ENCODE measurements around the gene DLX3. TPM values are rescaled to one million over a fixed set of nuclear protein-coding genes. Genes with fewer than 3 reads are reported as not detected.
A peak's percentile ranks its signal among the peaks of the same experiment; 100 is the strongest.
"Not testable (repeated sequence)": the region's sequence is repeated elsewhere in the genome, so short reads cannot be mapped to it uniquely, and the experiment has no call there.

The DLX3 gene
- not detected for polyA plus RNA-seq

DNA sequence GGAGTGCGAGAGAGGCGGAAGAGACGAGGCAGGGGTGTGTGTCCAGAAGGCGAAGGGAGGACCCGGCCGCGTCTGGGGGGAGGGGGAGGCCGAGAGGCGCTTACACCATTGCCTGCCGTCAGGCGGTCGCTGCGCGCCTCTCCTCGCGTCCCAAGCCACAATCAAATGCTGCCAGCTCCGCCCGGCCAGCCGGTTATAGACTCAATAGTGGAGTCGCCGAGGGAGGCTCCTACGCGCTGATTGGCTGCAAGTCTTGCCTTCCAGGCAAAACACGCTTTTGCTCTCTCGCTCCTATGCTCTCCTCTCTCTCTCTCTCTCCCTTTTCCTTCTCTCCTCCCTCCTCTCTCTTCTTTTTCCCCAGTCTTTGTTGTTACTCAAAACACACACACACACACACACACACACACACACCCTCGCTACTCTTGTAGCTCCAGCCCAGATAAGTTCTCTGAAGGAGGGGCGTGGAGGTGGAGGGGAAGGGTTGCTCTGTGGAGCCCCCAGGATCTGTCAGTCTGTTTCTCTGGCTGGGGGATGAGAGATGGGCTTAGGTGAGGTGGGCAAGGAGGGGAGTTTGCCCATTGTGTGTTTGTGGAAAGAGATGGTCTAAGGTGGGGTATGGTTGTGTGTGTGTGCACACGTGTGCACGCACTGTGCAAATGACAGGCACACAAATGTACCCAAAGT, at the start of gene DLX3:
TSS of gene DLX3 (minus strand) at position 170 of the 684 bp plus-strand sequence. CDS start 226 bp downstream, outside the sequence.
- Mint-ChIP-seq H3K27me3 (peaks cover 58% of the 10 kb centered on the region), H3K27ac (peak within 1 kb of the TSS in 2 of 3 donors; percentile 40 to 46), H3K36me3 (no peaks in the 10 kb centered on the region), H3K4me3 (peak within 1 kb of the TSS; percentile 71 to 89 (median 85)), H3K4me1 (peaks cover 13 to 22% (median 19%) of the 10 kb centered on the region in 3 donors), H3K9me3 (no peaks in the 10 kb centered on the region)

DNA sequence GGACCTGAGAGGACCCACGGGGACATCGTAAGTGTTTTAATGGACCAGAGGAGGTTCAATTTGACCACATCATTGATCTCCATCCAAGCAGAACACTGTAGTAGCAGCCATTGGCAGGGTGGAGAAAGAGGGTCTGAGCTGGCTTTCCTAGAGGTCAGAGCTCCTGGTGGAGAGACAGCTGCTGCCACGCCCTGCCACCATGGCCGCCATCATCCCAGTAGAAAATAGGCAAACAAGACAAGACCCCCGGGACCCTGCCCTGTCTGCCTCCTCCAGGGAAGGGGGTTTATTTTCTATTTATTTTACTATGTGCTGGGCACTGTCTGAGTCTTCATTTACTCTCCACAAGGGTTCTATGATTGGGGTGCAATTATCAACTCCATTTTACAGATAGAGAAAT, 49.5 kb upstream of the DLX3 start:
- H3K36me3 Mint-ChIP-seq, result peaks cover 4% of the 10 kb centered on the region
- no peaks in the 10 kb centered on the region for H3K4me1 Mint-ChIP-seq
- no peaks in the 10 kb centered on the region for H3K9me3 Mint-ChIP-seq
- no peak overlapping the region for H3K27ac Mint-ChIP-seq
- H3K4me3 Mint-ChIP-seq, result no peak overlapping the region
- H3K27me3 Mint-ChIP-seq, result peaks cover 3% of the 10 kb centered on the region

DNA sequence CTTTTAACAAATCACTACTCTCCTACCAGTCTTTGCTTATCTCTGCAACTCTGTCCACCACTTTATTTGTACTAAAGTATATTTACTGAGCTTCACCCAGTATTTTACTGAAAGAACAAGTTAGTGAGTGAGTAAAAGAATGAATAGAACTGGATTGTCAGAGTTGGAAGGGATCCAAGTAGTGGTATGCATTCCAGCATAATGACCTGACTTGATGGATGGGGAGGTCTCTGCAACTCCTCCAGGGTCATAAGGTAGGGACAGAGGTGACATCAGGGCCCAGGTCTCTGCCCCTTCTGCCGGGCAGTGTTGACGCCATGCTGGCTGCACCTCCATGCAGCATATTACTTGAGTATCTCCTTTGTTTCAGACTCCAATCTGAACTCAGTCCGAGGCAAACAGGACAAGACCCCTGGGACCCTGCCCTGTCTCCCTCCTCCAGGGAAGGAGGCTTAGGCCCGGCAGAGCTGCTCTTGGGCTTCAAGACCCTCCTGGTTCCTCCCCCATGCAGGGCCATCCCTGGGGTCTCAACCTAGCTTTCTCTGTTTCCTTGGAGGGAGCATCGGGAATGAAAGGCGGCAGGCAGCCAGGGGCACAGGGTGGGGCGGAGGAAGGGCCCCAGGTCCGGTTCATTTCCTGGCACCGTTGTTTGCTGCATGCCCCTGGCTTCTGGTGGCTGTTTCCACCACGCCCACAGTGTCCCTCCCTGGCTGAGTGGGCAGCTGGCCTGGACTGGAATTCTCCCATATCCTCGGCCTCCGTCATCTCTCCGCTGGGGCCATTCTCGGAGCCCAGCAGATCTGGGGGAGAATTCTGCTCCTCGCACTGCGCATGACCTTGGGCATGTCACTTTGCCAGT, 48.5 kb upstream of the DLX3 start:
- H3K36me3 Mint-ChIP-seq, result peaks cover 4% of the 10 kb centered on the region
- no peak overlapping the region for H3K27ac Mint-ChIP-seq
- H3K9me3 Mint-ChIP-seq, result no peaks in the 10 kb centered on the region
- H3K27me3 Mint-ChIP-seq, result peaks cover 3% of the 10 kb centered on the region
- H3K4me3 Mint-ChIP-seq, result no peak overlapping the region
- no peaks in the 10 kb centered on the region for H3K4me1 Mint-ChIP-seq

DNA sequence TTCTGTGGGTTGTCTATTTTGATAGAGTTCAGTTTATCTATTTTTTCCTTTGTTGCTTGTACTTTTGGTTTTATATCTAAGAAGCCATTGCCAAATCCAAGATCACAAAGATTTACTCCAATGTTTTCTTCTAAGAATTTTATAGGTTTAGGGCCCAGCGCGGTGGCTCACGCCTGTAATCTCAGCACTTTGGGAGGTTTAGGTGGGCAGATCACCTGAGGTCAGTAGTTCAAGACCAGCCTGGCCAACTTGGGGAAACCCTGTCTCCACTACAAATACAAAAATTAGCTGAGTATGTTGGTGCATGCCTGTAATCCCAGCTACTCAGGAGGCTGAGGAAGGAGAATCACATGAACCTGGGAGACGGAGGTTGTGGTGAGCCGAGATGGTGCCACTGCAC, 47.2 kb upstream of the DLX3 start:
- Mint-ChIP-seq H3K9me3 (no peaks in the 10 kb centered on the region), H3K4me1 (no peaks in the 10 kb centered on the region), H3K27me3 (peaks cover 1% of the 10 kb centered on the region), H3K27ac (no peak overlapping the region), H3K4me3 (no peak overlapping the region), H3K36me3 (peaks cover 4% of the 10 kb centered on the region)

DNA sequence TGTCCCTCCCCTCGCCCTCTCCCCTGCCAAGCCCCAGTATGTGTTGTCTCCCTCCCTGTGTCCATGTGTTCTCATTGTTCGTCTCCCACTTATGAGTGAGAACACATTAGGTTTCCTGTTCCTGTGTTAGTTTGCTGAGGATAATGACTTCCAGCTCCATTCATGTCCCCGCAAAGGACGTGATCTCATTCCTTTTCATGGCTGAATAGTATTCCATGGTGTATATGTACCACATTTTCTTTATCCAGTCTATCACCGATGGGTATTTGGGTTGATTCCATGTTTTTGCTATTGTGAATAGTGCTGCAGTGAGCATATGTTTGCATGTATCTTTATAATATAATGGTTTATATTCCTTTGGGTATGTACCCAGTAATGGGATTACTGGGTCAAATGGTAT, 45.5 kb upstream of the DLX3 start:
- not testable (repeated sequence) for H3K4me1 Mint-ChIP-seq, H3K36me3 Mint-ChIP-seq, H3K9me3 Mint-ChIP-seq, H3K27me3 Mint-ChIP-seq, H3K4me3 Mint-ChIP-seq
- peak overlapping the region in 1 of 3 donors; percentile 14 for H3K27ac Mint-ChIP-seq

DNA sequence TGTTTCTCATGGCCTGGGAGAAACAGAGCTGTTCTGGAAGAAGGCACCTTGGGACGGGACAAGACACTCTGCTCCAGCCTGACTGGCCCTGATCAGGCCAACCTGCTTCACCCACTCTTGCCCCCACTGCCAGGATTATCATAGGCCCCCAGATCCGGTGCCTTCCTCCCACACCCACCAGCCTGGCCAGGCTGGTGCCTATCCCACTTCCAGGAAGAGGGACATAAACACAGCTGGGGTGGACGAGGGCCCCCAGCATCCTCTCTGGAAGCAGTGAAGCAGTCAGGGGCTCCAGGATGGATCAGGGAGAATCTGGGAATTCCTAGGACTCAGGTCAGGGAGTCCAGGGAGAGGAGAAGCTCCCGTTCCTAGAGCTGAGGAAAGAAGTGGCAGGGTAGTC, 44.0 kb upstream of the DLX3 start:
- H3K27ac Mint-ChIP-seq, result no peak overlapping the region
- H3K9me3 Mint-ChIP-seq, result no peaks in the 10 kb centered on the region
- H3K36me3 Mint-ChIP-seq, result no peaks in the 10 kb centered on the region
- no peak overlapping the region for H3K4me3 Mint-ChIP-seq
- peaks cover 1% of the 10 kb centered on the region for H3K27me3 Mint-ChIP-seq
- no peaks in the 10 kb centered on the region for H3K4me1 Mint-ChIP-seq

DNA sequence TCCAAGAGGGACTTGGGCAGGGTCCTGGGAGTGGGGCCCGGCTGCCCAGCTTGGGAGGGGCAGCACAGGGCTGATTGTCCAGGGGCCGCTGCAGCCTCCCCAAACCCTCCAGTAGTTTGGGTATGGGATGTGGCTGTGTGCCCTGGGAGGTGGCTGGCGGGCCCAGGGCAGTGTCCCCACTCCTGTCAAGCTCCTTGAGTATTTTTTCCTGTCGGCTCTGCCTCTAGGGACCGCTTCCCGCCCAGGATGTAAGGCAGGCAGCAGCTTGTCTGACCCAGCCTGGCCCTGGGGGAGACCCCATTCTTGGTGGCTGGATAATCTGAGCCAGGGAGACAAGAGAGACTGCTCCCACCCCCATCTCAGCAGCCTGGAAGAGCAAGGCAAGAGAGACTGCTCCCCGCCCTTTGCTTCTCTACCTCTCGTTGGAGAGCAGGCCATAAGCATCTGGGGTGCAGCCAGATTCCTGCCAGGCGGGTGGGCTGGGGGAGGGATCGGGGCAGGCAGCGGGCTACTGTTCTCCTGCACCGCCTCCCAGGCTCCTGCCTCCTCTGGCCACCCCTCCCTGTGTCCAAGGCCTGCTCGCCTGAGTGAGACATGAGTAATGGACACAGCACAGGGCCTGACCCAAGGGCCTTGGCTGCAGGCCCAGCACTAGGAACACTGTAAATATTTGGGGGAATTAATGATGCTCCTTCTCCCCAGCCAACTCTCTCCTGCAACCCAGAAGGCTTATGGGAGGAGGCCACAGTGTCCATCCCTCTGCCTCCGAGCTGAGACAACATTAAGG, 42.5 kb upstream of the DLX3 start:
- H3K4me3 Mint-ChIP-seq, result no peak overlapping the region
- peaks cover 1% of the 10 kb centered on the region for H3K27me3 Mint-ChIP-seq
- H3K4me1 Mint-ChIP-seq, result no peaks in the 10 kb centered on the region
- no peaks in the 10 kb centered on the region for H3K36me3 Mint-ChIP-seq
- no peaks in the 10 kb centered on the region for H3K9me3 Mint-ChIP-seq
- no peak overlapping the region for H3K27ac Mint-ChIP-seq

DNA sequence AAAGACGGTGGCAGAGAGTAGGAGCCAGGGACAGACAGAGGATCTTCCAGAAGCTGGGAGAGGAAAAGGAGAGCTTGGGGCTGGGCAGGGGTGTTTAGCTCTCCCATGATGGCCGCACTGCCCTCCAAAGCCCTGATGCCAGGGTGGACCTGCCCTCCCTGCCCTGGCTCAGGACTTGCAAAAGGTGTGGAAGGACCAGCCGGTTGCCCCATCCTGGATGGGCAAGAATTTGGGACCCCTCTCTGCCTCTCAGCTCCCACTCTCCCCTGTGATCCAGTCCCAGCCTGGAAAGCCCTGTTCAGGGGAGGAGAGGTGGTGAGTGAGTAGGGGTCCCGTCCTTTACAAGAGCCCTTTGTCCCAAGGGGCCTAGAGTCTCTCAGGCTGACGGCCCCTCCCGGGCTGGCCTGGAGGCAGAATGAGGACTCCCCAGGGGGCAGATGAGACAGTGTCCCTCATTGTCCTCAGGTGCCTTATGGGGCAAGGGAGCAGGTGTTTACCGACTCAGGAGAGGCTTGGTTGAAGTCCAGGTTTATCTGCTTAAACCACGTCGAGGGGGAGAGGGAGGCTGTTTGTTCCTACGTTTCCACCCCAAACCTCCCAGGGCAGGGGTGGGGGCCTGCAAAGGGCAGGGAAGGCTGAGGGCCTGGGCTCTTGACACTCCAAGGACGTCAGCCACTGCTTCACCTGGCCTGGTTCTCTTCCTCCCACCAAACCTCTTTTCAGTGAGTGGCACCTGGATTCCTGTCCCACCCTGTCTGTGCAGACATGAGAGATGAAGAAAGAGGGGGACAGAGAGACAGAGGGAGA, 41.6 kb upstream of the DLX3 start:
- no peak overlapping the region for H3K27ac Mint-ChIP-seq
- no peaks in the 10 kb centered on the region for H3K4me1 Mint-ChIP-seq
- no peaks in the 10 kb centered on the region for H3K9me3 Mint-ChIP-seq

DNA sequence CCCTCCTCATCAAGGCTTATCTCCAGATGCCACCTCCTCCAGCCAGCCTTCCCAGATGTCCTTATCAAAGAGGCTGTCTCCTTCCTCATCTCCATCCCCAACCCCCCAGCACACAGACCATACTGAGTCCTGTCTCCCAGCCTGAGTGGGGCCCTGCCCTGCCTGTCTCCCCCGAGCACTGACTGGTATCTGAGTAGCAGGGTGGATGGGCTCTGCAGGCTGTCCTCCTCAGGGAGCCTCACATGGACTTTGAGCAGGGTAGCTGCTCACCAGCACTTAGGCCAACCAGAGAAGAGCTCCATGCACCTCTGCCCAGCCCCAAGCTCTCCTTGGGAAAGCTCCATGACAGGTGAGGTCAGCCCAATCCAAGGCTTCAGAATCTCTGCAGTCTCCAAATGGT, 40.9 kb upstream of the DLX3 start:
- H3K9me3 Mint-ChIP-seq, result no peaks in the 10 kb centered on the region
- no peaks in the 10 kb centered on the region for H3K4me1 Mint-ChIP-seq
- no peak overlapping the region for H3K27ac Mint-ChIP-seq
- peaks cover 2% of the 10 kb centered on the region for H3K27me3 Mint-ChIP-seq
- no peaks in the 10 kb centered on the region for H3K36me3 Mint-ChIP-seq
- H3K4me3 Mint-ChIP-seq, result no peak overlapping the region

More for the DNA sequence above, 41.6 kb upstream of the DLX3 start:
- no peak overlapping the region for H3K4me3 Mint-ChIP-seq
- H3K27me3 Mint-ChIP-seq, result peaks cover 1% of the 10 kb centered on the region
- no peaks in the 10 kb centered on the region for H3K36me3 Mint-ChIP-seq

DNA sequence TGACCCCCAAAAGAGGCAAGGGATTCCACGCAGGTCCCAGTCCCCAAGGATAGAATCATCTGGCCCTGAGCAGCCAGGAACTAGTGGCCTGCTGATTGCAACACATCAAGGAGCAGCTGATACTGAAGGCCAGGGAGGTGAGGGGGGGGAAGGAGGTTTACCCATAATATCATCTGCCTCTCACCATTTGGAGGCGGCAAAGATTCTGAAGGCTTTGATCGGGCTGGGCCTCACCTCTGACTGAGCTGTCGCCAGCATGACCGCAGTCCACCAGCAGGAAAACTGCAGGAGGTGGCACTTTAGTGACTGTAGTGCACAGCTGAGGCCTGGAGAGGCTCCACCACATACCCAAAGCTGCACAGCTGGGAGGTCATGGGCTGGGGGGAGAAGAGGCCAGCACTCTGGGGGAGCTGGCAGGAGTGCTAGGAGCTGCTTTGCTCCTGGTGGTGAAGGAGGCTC, 40.4 kb upstream of the DLX3 start:
- Mint-ChIP-seq H3K9me3 (no peaks in the 10 kb centered on the region), H3K36me3 (no peaks in the 10 kb centered on the region), H3K27me3 (peaks cover 2% of the 10 kb centered on the region), H3K4me1 (no peaks in the 10 kb centered on the region), H3K4me3 (no peak overlapping the region), H3K27ac (no peak overlapping the region)

DNA sequence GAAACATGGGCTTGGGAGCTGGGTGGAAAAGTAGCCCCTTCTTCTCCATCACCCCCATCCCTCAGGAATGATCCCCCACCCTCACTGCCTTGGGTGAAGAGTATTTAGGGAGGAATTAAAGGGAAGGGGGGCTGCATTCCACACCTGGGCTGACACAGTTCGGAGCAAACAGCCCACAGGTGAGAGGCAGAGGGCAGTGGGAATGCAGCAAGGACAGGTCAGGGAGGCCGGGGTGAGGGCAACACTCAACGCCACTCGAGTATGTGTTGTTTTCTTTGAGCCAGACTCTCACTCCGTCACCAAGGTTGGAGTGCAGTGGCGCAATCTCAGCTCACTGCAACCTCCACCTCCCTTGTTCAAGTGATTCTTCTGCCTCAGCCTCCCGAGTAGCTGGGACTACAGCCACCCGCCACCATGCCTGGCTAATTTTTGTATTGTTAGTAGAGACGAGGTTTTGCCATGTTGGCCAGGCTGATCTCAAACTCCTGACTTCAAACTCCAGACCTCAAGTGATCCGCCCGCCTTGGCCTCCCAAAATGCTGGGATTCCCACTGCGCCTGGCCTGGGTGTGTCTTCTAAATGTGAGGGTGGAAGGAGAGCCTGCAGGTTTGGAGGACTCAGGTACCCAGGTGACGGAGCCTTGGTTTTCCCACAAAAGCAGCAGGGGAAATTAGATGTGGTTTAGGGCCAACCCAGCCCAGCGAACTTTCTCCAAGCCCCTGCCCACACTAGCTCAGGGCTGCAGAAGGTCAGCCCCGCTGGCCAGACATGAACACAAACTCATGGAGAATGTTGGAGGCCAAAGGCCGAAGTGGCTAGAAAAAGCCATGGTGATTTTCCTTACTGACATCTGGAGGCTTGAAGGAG, 39.7 kb upstream of the DLX3 start:
- Mint-ChIP-seq H3K9me3 (no peaks in the 10 kb centered on the region), H3K4me3 (no peak overlapping the region), H3K27me3 (peaks cover 1% of the 10 kb centered on the region), H3K27ac (no peak overlapping the region), H3K36me3 (no peaks in the 10 kb centered on the region), H3K4me1 (no peaks in the 10 kb centered on the region)

DNA sequence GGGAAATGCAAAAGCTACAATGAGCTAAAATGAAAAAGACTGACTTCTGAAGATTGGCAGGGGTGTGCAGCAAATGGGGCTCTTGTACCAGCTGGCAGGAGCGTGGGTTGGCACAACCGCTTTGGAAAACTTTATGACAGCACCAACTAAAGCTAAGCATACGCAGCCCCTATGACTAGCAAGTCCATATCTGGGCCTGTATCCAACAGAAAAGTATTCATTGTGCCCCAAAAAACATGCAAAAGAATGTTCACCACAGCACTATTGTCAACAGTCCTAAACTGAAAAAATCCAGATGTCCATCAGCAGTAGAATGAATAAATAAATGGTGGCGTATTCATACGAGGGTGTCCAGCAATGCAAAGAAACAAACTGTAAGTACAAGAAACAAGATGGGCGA, 38.3 kb upstream of the DLX3 start:
- Mint-ChIP-seq H3K27me3 (peaks cover 10% of the 10 kb centered on the region), H3K9me3 (no peaks in the 10 kb centered on the region), H3K4me1 (no peaks in the 10 kb centered on the region), H3K4me3 (no peak overlapping the region), H3K27ac (no peak overlapping the region), H3K36me3 (no peaks in the 10 kb centered on the region)

DNA sequence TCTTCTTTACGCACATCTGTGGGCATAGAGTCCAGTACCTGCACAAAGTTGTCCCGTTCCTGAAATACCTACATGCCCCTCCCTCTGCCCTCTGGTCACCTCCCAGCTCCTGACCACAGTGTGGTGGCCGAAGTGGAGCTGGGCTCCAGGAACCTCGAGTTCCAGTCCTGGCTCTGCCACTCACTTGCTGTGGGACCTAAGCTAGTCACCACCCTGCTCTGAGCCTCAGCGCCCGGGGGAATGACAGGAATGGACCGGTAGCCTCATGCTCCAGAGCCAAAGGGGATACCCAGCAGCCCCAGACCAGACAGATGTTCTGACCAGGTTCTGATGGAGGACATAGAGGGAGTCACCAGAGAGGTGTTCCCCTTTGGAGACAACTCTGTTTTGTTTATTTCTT, 34.2 kb upstream of the DLX3 start:
- H3K27me3 Mint-ChIP-seq, result peaks cover 21% of the 10 kb centered on the region
- peaks cover 6 to 10% (median 9%) of the 10 kb centered on the region in 3 donors for H3K4me1 Mint-ChIP-seq
- no peaks in the 10 kb centered on the region for H3K9me3 Mint-ChIP-seq
- H3K27ac Mint-ChIP-seq, result no peak overlapping the region
- H3K4me3 Mint-ChIP-seq, result no peak overlapping the region
- no peaks in the 10 kb centered on the region for H3K36me3 Mint-ChIP-seq

DNA sequence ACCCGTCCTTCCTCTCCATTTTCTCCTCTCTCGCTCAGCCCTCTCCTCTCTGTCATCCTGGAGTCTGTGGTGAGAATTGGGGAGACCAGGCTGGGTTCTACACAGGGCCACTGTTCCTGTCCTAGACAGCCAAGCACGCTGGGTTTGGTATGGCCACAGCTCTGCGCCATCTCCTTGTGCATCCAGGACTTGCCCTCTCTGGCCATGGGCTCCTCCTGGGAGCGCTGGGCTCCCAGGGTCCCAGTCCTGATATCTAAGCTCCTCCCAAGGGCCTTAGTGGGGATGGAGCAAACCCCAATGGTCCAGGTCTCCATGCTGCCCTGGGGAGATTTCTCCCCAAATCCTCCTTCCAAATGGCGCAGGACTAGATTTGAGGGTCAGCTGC, 33.7 kb upstream of the DLX3 start:
- peak overlapping the region in 1 of 4 donors; percentile 76 for H3K4me3 Mint-ChIP-seq

More for the DNA sequence above, 33.7 kb upstream of the DLX3 start:
- Mint-ChIP-seq H3K27me3 (peaks cover 21% of the 10 kb centered on the region), H3K9me3 (no peaks in the 10 kb centered on the region), H3K36me3 (no peaks in the 10 kb centered on the region), H3K27ac (no peak overlapping the region), H3K4me1 (peaks cover 6 to 10% (median 9%) of the 10 kb centered on the region in 3 donors)

Data from IgD-negative memory B cell (primary cell).